ENCODE results near the gene KCTD18.

Gene KCTD18

GRCh38 chr2:200509612-200510433 is at the start of gene KCTD18:
Gene KCTD18 (minus strand): TSS chr2:200510068. CDS start chr2:200507016, 3,052 bp downstream.
- DNase-seq (ENCODE audit: low spot score) = peak; percentile 99

DNA sequence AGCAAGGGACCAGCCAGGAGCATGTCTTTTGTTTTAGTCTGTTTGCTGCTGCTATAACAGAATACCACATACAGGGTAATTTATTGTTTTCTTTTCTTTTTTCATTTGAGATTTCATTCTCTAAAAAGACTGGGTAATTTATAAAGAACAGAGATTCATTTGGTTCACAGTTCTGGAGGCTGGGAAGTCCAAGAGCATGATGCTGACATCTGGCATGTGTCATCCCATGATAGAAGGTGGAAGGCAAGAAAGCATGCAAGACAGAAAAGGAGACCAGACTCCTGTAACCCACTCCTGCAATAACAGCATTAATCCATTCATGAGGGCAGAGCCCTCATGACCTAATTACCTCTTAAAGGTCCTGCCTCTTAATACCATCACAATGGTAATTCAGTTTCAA is 30.9 kb upstream of the KCTD18 start:
- no peak for DNase-seq (ENCODE audit: low spot score)

DNA sequence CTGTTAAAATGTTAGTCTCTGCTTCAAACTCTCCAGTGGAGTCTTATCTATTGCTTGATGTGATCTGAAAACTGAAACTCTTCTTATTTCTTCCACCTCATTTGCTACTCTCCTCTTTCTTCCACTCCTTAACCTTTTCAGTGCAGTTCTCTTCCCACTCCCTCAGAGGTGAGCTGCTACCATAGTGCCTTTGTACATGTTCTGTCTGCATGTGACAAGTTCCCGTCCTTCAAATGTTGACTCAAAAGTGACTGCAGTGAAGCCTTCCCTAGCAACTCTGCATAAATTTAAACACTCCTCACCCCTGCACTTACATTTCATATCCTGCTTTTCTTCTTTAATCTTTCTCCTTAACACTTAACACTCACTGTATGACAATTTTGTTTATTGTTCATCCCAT is 28.3 kb upstream of the KCTD18 start:
- no peak for DNase-seq (ENCODE audit: low spot score)

DNA sequence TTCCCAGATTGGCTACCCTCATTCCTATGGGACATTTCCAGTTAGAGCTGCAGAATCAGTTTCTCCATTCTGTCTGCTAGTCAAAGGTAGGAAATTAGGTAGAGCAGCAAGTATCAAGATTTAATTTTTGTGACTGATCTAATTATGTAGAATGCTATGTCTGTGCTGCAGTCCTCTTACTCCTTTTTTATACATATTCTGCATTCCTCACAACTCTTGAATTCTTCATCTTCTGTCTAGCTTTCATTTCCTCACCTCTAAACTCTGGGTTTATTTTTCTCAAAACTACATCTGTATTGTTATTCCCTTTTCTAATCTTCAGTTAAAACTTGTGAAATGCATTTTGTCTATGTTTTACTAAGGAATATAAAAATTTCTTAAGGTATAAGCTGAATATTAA is 24.7 kb upstream of the KCTD18 start:
- DNase-seq (ENCODE audit: low spot score) = no peak

- DNase-seq (ENCODE audit: low spot score) = no peak
Measured at GRCh38 chr2:200533754-200534153, 23.9 kb upstream of the KCTD18 start.

GRCh38 chr2:200528228-200528627 is 18.4 kb upstream of the KCTD18 start:
- DNase-seq (ENCODE audit: low spot score) = no peak

DNA sequence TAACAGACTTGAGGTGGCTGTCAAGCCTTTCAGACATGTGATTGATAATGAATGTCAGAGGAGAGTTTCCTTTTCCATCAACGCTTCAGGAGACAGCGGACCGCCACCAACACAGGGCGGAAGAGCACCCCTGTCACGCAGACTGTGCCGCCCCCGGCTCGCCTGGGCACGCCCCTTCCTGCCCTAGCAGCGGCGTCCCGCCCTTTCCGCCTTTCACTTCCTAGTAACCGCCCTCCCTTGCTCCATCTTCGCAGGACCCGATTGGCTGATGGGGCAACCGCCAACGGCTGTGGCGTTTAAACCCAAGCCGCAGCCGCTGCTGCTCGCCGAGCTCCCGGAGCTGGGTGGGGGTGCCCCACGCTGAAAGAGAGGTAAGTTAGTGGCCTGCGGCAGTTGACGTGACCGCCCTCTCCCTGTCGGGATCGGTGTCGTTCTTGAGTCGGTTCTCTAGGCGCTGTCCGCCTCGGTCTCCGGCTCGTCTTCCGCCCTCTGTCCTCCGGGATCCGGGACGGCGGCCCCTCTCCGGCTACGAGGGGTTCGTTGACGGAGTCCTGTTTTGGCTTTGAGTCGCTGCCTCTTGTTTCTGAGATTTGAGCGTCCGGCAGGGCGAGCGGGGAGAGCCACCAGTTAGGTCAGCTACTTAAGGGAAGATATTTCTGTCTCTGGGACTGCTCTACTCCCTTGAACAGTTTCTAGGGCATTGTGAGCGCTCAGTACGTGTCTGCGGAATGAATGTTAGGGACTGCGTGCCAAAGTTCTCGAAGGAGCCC is 16.2 kb upstream of the KCTD18 start, which contains the start of gene SGO2:
Gene SGO2, plus strand, starts transcription at position 326 of the 770 bp plus-strand sequence. CDS start 6,769 bp downstream, outside the sequence.
- peak; percentile 98 for DNase-seq (ENCODE audit: low spot score)

GRCh38 chr2:200525551-200525881 is 15.6 kb upstream of the KCTD18 start:
- DNase-seq (ENCODE audit: low spot score) = no peak

DNA sequence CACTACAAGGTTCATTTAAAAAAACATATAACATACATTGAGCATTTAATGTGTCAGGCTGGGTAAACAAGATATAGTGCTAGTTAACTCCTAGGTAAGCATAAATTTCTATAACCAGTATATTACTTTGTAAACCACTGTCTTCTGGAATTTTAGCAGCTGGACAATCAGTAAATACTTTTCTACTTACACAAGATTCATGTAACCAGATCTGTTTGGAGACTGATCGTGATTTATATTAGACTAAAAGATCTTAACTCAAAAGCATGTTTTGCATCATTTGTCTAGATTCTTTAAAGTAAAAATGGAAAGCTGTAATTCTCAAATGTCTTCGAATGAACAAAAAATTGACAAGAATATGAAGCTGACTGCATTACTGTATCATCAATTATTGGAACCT is 15.2 kb upstream of the KCTD18 start:
- DNase-seq (ENCODE audit: low spot score) = no peak

GRCh38 chr2:200523604-200524003 is 13.7 kb upstream of the KCTD18 start:
- no peak for DNase-seq (ENCODE audit: low spot score)

GRCh38 chr2:200523158-200523557 is 13.3 kb upstream of the KCTD18 start:
- no peak for DNase-seq (ENCODE audit: low spot score)

DNA sequence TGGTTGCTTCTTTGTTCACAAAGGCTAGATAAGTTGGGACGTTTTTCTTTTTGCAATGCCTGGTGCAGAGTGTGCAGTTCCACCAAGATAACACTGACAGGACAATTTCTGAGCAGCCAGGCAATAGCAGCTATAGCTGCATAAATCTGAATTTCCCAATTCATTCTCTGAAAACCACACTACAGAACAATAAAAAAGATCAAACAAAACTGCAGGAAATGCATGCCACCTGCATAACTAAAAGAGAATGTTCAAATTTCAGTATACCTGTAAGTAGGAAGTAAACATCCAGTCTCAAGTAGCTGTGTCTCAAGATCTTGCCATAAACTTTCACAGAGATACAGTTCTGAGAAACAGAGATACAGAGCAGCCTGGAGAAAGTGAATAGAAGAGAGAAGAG is 5.3 kb upstream of the KCTD18 start:
- DNase-seq (ENCODE audit: low spot score) = no peak

GRCh38 chr2:200509235-200509611 is 645 bp downstream of the KCTD18 start:
- DNase-seq (ENCODE audit: low spot score) = peak; percentile 44

- DNase-seq (ENCODE audit: low spot score) = no peak
Measured at GRCh38 chr2:200507179-200507578, 2.7 kb downstream of the KCTD18 start.

GRCh38 chr2:200506679-200507078 is 3.2 kb downstream of the KCTD18 start:
- DNase-seq (ENCODE audit: low spot score) = no peak

- DNase-seq (ENCODE audit: low spot score) = no peak
Measured at GRCh38 chr2:200502196-200502595, 7.7 kb downstream of the KCTD18 start.

- DNase-seq (ENCODE audit: low spot score) = peak; percentile 52
Measured at GRCh38 chr2:200498402-200499162, 11.3 kb downstream of the KCTD18 start.

DNA sequence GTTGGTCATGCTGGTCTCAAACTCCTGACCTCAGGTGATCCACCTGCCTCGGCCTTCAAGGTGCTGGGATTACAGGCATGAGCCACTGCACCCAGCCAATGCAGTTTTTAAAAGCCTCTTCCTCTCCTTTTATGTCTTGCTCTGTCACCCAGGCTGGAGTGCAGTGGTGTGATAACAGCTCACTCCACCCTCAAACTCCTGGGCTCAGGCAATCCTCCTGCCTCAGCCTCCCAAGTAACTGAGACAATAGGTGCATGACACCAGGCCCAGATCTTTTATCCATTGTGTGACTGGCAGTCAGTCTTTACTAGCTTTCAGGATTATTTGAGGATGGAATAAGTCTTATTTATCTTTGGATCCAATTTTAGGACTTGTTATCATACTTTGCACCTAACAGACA is 13.2 kb downstream of the KCTD18 start:
- no peak for DNase-seq (ENCODE audit: low spot score)

DNA sequence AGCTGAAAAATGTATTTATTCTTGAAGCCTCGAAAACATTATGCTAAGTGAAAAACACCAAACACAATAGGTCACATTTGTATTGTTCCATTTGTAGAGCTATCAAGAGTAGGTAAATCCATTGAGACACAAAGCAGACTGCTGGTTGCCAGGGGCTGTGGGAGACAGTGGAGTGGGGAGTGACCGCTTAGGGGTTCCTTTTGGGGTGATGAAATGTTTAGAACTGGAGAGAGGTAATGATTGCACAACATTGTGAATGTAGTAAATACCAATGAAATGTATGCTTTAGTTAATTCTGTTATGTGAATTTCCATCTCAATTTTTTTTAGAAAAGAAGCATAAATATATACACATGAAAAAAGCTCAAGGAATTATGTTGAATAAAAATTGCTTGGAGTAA is 15.8 kb downstream of the KCTD18 start:
- DNase-seq (ENCODE audit: low spot score) = no peak

DNA sequence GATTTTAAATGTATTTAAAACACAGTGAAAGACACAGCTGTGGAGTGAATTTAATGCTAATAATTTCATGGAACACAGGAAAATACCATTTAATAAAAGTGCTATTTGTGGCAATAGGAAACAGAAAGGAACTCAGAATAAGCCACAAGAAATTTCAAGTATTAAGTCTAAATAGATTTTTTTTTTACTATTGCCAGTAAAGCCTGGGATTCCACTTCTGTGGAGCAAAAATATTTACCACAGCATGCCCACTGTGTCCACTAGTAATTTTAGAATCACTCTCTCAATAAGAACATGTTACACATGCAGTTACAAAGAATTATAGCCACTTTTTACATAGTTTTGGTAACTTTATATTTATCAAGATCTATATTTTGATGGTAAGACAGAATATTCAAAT is 17.2 kb downstream of the KCTD18 start:
- no peak for DNase-seq (ENCODE audit: low spot score)

DNA sequence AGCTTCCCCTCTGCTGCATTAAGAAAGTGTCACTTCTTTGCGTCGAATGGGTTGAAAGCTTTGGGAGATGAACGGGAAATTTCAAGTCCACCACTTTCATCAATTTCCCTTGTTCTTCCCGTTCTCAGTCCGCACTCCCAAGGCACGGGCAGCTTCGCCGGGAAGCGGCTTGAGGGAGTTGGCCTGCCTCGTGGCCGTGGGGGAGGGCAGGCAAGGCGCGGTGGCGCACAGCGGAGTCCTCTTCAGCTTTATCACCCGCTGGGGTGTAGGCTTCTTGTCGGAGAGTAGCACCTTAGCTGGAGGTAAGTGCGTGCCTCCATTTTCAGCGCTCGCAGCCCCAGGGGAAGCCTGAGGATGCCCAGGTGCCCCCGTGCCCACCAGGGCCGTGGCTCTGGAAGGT is 19.9 kb downstream of the KCTD18 start:
- DNase-seq (ENCODE audit: low spot score) = no peak

DNA sequence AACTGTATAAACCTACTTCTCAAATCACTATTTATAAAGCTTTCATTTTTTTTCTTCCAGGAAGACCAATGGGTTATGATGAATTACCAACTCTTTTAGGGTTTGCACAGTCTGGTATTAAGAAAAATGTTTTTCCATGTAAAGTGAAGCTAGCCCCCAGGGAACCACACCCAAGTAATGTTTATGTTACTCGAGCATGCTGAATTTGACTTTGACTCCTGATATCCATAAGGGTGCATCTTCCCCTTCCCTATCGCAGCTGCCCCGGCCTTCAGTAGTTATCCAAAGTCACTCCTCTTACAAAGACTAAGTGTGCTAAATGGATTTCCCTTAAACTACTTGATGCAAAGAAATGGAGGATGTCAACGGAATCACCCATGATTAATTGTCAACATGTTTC is 21.7 kb downstream of the KCTD18 start:
- no peak for DNase-seq (ENCODE audit: low spot score)

DNA sequence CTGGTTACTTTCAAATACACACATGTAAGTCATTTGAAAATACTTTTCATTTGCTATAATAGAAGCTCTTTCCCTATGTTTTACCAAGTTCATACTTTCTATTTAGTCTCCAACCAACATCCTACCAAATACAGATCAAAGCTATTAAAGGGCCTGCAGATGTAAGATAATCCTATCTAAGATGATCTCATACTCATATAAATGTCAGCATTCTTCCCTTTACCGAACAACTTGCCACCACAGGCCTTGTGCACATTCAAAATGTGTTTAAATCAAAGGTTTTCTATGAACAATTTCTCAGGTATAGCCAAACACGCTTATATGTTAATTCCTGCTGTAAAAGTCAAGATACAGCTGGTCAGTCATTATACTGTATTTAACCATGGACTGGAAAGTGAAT is 23.3 kb downstream of the KCTD18 start:
- no peak for DNase-seq (ENCODE audit: low spot score)

All from GM03348 (cell line).